GM12878 (cell line): ENCODE data around the gene FJX1. TPM values are rescaled to one million over a fixed set of nuclear protein-coding genes. Genes with fewer than 3 reads are reported as not detected.

Source experiments
- ATAC-seq: fragments of 200-7000 bp; cut with Tn5 transposase; 3 replicates; pipeline ENCODE4 v1.9.1; 2020; ENCODE audit warnings: mild to moderate bottlenecking, moderate library complexity
- BruUV-seq: library from RNA; stranded (reverse); fragments of 400-500 nt; replicated peaks from 2 replicates; lab custom pipeline; 2021; lab: Mats Ljungman, UMichigan
- CTCF ChIA-PET: fragments of 300-600 bp; sonication (Branson Sonifier 250); formaldehyde crosslinking; extraction: SDS; loops from one replicate; lab custom pipeline; 2021; ENCODE audit warnings: inconsistent platforms; lab: Yijun Ruan, JAX
- POLR2A ChIA-PET: fragments of 350-600 bp; formaldehyde crosslinking; extraction: SDS; loops from one replicate; lab custom pipeline; 2021; ENCODE audit warnings: inconsistent platforms; lab: Charles Lee
- RAD21 ChIA-PET: fragments of 300-600 bp; sonication (Branson Sonifier 250); formaldehyde crosslinking; loops from one replicate; lab custom pipeline; 2023; ENCODE audit warnings: antibody characterized with exemption; ENCODE audit not compliant: unreplicated experiment; lab: Charles Lee
- SMC1A ChIA-PET: fragments of 300-600 bp; sonication (Branson Sonifier 250); formaldehyde crosslinking; loops from one replicate; lab custom pipeline; 2023; ENCODE audit not compliant: unreplicated experiment, uncharacterized antibody; lab: Charles Lee
- DNase-seq: peaks from one replicate; pipeline ENCODE4 v3.0.0-alpha.2; 2011; ENCODE audit warnings: low read depth, low spot score
- FAIRE-seq: peaks from 3 replicates; lab custom pipeline; 2011; peaks lifted over from hg19 to GRCh38; lab: Jason Lieb, UNC
- H2AFZ ChIP-seq: 2 replicates; pipeline ENCODE4 v1.6.0; 2011; ENCODE audit warnings: low read depth, low read length, control low read depth; ENCODE audit not compliant: control insufficient read depth
- H3K27ac ChIP-seq: 2 replicates; pipeline ENCODE4 v1.5.1; 2011; ENCODE audit warnings: control low read depth; ENCODE audit not compliant: control insufficient read depth, insufficient read depth
- H3K27me3 ChIP-seq, 2 experiments: replicated peaks in 1 of 2; 2 replicates each; pipeline versions ENCODE4 v1.6.0 to v1.6.1; 2011; ENCODE audit warnings: low read length in 1 of 2; ENCODE audit not compliant: control insufficient read depth in 2 of 2, insufficient read depth in 2 of 2
- H3K36me3 ChIP-seq, 2 experiments: 2 replicates each; pipeline ENCODE4 v1.5.1; 2011; ENCODE audit warnings: low read length in 1 of 2; ENCODE audit not compliant: control insufficient read depth in 2 of 2, insufficient read depth in 2 of 2
- H3K4me1 ChIP-seq: 2 replicates; pipeline ENCODE4 v1.6.1; 2011; ENCODE audit warnings: mild to moderate bottlenecking, low read length, moderate library complexity, mixed read lengths; ENCODE audit not compliant: control insufficient read depth, insufficient read depth
- H3K4me2 ChIP-seq: 2 replicates; pipeline ENCODE4 v1.6.0; 2011; ENCODE audit warnings: control low read depth; ENCODE audit not compliant: control insufficient read depth, insufficient read depth
- H3K4me3 ChIP-seq: fragments of 200-600 bp; sonication (generic); 2 replicates; pipeline ENCODE4 v1.5.1; 2016
- H3K79me2 ChIP-seq: 2 replicates; pipeline ENCODE4 v1.6.0; 2011; ENCODE audit warnings: low read length; ENCODE audit not compliant: control insufficient read depth, insufficient read depth
- H3K9ac ChIP-seq: 2 replicates; pipeline ENCODE4 v1.8.0; 2011; ENCODE audit warnings: low read length, control low read depth, mixed read lengths; ENCODE audit not compliant: control insufficient read depth, insufficient read depth
- H3K9me3 ChIP-seq: replicated peaks from 3 replicates; pipeline ENCODE4 v1.5.1; 2011; ENCODE audit warnings: mild to moderate bottlenecking, low read length; ENCODE audit not compliant: control insufficient read depth, insufficient read depth
- H4K20me1 ChIP-seq: 2 replicates; pipeline ENCODE4 v1.6.0; 2011; ENCODE audit not compliant: control insufficient read depth, insufficient read depth
- FOXM1 ChIP-seq: IDR thresholded peaks from 2 replicates; pipeline ENCODE4 v1.6.1; 2012; ENCODE audit warnings: low read depth, mild to moderate bottlenecking, inconsistent platforms, low read length, moderate library complexity
- IKZF1 ChIP-seq: fragments of 450-650 bp; conservative IDR thresholded peaks from 2 replicates; pipeline ENCODE4 v1.6.1; 2017; ENCODE audit warnings: antibody characterized with exemption, mild to moderate bottlenecking
- IKZF2 ChIP-seq, 2 experiments: fragments of 450-650 bp; IDR thresholded peaks; 2 replicates each; pipeline ENCODE4 v1.6.1; 2017; ENCODE audit warnings: mild to moderate bottlenecking in 2 of 2, moderate library complexity in 2 of 2
- MXI1 ChIP-seq: fragments of 150-350 bp; IDR thresholded peaks from 2 replicates; pipeline ENCODE4 v1.6.1; 2011; ENCODE audit warnings: low read depth, mild to moderate bottlenecking, inconsistent platforms, low read length, improper control_type of control experiment
- PKNOX1 ChIP-seq: fragments of 450-650 bp; IDR thresholded peaks from 2 replicates; pipeline ENCODE4 v1.6.1; 2016; ENCODE audit warnings: mild to moderate bottlenecking
- PML ChIP-seq: IDR thresholded peaks from 2 replicates; pipeline ENCODE4 v1.6.1; 2012; ENCODE audit warnings: low read length, inconsistent platforms
- RELB ChIP-seq: fragments of 450-650 bp; IDR thresholded peaks from 2 replicates; pipeline ENCODE4 v1.6.1; 2017; ENCODE audit warnings: low read depth, mild to moderate bottlenecking, moderate library complexity
- WGBS: methylation state at CpG from one replicate; pipeline ENCODE4 v1.1.6; 2016; ENCODE audit warnings: low lambda C conversion rate; ENCODE audit not compliant: insufficient replicate concordance, insufficient coverage; ENCODE audit errors: missing lambda C conversion rate; 5-methylcytosine and 5-hydroxymethylcytosine counted together
- in situ Hi-C: fragments of 300-500 bp; cut with MboI; formaldehyde crosslinking; loops from 9 replicates; pipeline ENCODE4 v1.14.3; 2018; ENCODE audit warnings: mixed read lengths
- intact Hi-C: fragments of 100-400 bp; cut with micrococcal nuclease; formaldehyde crosslinking; loops from one replicate; pipeline ENCODE4 v1.14.2; 2022; ENCODE audit not compliant: unreplicated experiment
- polyA plus RNA-seq, 11 experiments: library from polyadenylated mRNA; depleted of rRNA in 4 of 11; unstranded in 6 of 11; stranded (reverse) in 5 of 11; fragments of >200 nt; fragmentation: Nextera tagmentation in 4 of 11; fragmentation: Illumina TruSeq in 1 of 11; extraction: Ambion mirVana in 4 of 11; extraction: Trizol in 1 of 11; gene quantifications; 1 replicate in 1 of 11; 2 replicates in 10 of 11; pipeline versions ENCODE4 v1.2.1 to v1.2.3, GENCODE V29; 2011 to 2016; ENCODE audit warnings: inconsistent platforms in 2 of 11, missing spikeins in 2 of 11, low read depth in 1 of 11
- total RNA-seq, 4 experiments: library from RNA; depleted of rRNA in 3 of 4; stranded (reverse); fragments of >200 nt in 3 of 4; fragmentation: Illumina TruSeq in 1 of 4; extraction: Trizol in 1 of 4; gene quantifications; 2 replicates each; pipeline versions ENCODE4 v1.2.1 to v1.2.3, GENCODE V29; 2013 to 2021

Gene FJX1
- total and polyA plus RNA-seq, 10 of the 15 experiments (the other 5 are each of a cell fraction or from before 2014, with no cell fraction given) = 1.7 to 26.1 (median 10.0) TPM

- WGBS = 0% methylated on average over 1 of the region's 1 CpG
- Histone ChIP-seq H3K79me2 (no peaks in the 10 kb centered on the region), H3K4me3 (no peak overlapping the region)
- TF ChIP-seq RELB (no peak), FOXM1 (no peak), PKNOX1 (no peak), IKZF2 (IDR thresholded peaks at IDR 0.05) (no peak), IKZF1 (no peak), PML (no peak), MXI1 (no peak)
- TF ChIP-seq, all 136 proteins: peak for 0
- H3K36me3 ChIP-seq = no peaks in the 10 kb centered on the region
- H3K27me3 ChIP-seq = no peaks in the 10 kb centered on the region; a peak in 2 of 4 replicates
- RAD21 ChIA-PET = interaction anchor here (1.2 to 5.0 kb wide), 2 partner anchors 210 to 637 kb away, joined by 3 to 41 read pairs; no protein-coding TSS in a partner anchor
- H3K4me1 ChIP-seq = no peaks in the 10 kb centered on the region
- no peak for ATAC-seq
- SMC1A ChIA-PET = interaction anchor here (1.1 to 2.1 kb wide), 3 partner anchors 12 to 520 kb away, joined by 3 to 5 read pairs (median 4); no protein-coding TSS in a partner anchor
- no peaks in the 10 kb centered on the region for H3K9me3 ChIP-seq
- in situ Hi-C loops (loop anchor here (5.0 kb wide), 1 partner anchor 526 kb away; no protein-coding TSS in a partner anchor), intact Hi-C loops (loop anchor here (10.0 kb wide), 2 partner anchors 303 to 333 kb away; partner anchors contain the start of gene LDLRAD3)
- H3K9ac ChIP-seq = no peak overlapping the region
- no peak overlapping the region for H3K27ac ChIP-seq
- no peak overlapping the region for H2AFZ ChIP-seq
- no peaks in the 10 kb centered on the region for H4K20me1 ChIP-seq
- no peak for DNase-seq
- POLR2A ChIA-PET = no interaction called here
- H3K4me2 ChIP-seq = no peak overlapping the region
- CTCF ChIA-PET = interaction anchor here (1.9 kb wide), 1 partner anchor 210 kb away, joined by 10 read pairs; no protein-coding TSS in a partner anchor
- FAIRE-seq = no peak
- BruUV-seq = no TSS peak
These were observed 6.5 kb upstream of the FJX1 start for GRCh38 chr11:35611741-35612140.
